ENCODE results near the gene EBF4.

EBF4 gene

GRCh38 chr20:2742934-2743559 lies 50.5 kb downstream of the EBF4 start:
- peak; percentile 41 for DNase-seq (ENCODE audit: low spot score)

- no peak for DNase-seq (ENCODE audit: low spot score)
Measured at GRCh38 chr20:2745060-2745910, 52.7 kb downstream of the EBF4 start.

- no peak for DNase-seq (ENCODE audit: low spot score)
Measured at GRCh38 chr20:2745936-2746635, 53.5 kb downstream of the EBF4 start.

GRCh38 chr20:2746636-2747265 lies 54.2 kb downstream of the EBF4 start:
- no peak for DNase-seq (ENCODE audit: low spot score)

GRCh38 chr20:2747676-2748235 lies 55.2 kb downstream of the EBF4 start:
- no peak for DNase-seq (ENCODE audit: low spot score)

- DNase-seq (ENCODE audit: low spot score), result no peak
Measured at GRCh38 chr20:2748551-2749342, 56.2 kb downstream of the EBF4 start.

GRCh38 chr20:2749343-2749950 lies 56.9 kb downstream of the EBF4 start:
- DNase-seq (ENCODE audit: low spot score), result no peak

- no peak for DNase-seq (ENCODE audit: low spot score)
Measured at GRCh38 chr20:2749951-2750490, 57.4 kb downstream of the EBF4 start.

GRCh38 chr20:2750491-2751251 lies 58.1 kb downstream of the EBF4 start:
- no peak for DNase-seq (ENCODE audit: low spot score)

- no peak for DNase-seq (ENCODE audit: low spot score)
Measured at GRCh38 chr20:2751347-2751877, 58.8 kb downstream of the EBF4 start.

- no peak for DNase-seq (ENCODE audit: low spot score)
Measured at GRCh38 chr20:2751878-2752566, 59.4 kb downstream of the EBF4 start.

GRCh38 chr20:2752567-2753460 lies 60.2 kb downstream of the EBF4 start:
- peak; percentile 4 for DNase-seq (ENCODE audit: low spot score)

- no peak for DNase-seq (ENCODE audit: low spot score)
Measured at GRCh38 chr20:2753461-2754040, 61.0 kb downstream of the EBF4 start.

- no peak for DNase-seq (ENCODE audit: low spot score)
Measured at GRCh38 chr20:2754424-2754823, 61.8 kb downstream of the EBF4 start.

GRCh38 chr20:2755451-2756055 lies 63.0 kb downstream of the EBF4 start:
- no peak for DNase-seq (ENCODE audit: low spot score)

- no peak for DNase-seq (ENCODE audit: low spot score)
Measured at GRCh38 chr20:2756056-2756611, 63.6 kb downstream of the EBF4 start.

GRCh38 chr20:2757001-2757400 lies 64.4 kb downstream of the EBF4 start:
- DNase-seq (ENCODE audit: low spot score), result no peak

Data from hematopoietic multipotent progenitor cell treated with erythropoietin and hydrocortisone succinate and interleukin-3 and kit ligand, for 15 days (in vitro differentiated cells).